Medulla oblongata (tissue), 1 donor: ENCODE results near the gene FAM180A.

ENCODE experiments used
- DNase-seq: peaks from one replicate; pipeline ENCODE4 v3.0.0-alpha.2; 2015; ENCODE audit errors: extremely low spot score

Gene FAM180A

DNA sequence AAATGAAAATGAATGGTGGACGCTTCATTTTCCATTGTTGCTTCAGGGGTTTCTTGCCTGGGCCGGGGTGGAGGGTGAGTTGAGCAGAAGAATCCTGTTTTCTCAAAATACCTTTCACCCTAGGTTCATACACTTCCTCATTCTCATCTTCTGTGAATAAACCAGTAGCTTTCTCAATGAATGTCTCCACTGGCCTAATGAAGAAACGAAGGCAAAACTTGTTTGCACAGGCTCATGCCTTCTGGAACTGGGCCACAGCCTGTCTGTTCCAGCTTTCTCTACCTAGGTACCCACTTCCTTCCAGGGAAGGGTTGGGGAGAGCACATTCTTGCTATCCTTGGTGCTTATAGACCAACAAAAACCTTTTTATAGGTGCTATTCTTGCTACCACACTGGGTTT lies 65.0 kb downstream of the FAM180A start:
- DNase-seq: no peak

GRCh38 chr7:135682191-135682590 lies 66.4 kb downstream of the FAM180A start:
- DNase-seq: no peak

GRCh38 chr7:135681762-135682161 lies 66.9 kb downstream of the FAM180A start:
- no peak for DNase-seq
